GM12878 (cell line): ENCODE measurements around the gene FAM163B. TPM values are rescaled to one million over a fixed set of nuclear protein-coding genes. Genes with fewer than 3 reads are reported as not detected.

Experiments used
- ATAC-seq: fragments of 200-7000 bp; cut with Tn5 transposase; 3 replicates; pipeline ENCODE4 v1.9.1; 2020; ENCODE audit warnings: mild to moderate bottlenecking, moderate library complexity
- BruUV-seq: library from RNA; stranded (reverse); fragments of 400-500 nt; replicated peaks from 2 replicates; lab custom pipeline; 2021; lab: Mats Ljungman, UMichigan
- CTCF ChIA-PET: fragments of 300-600 bp; sonication (Branson Sonifier 250); formaldehyde crosslinking; extraction: SDS; loops from one replicate; lab custom pipeline; 2021; ENCODE audit warnings: inconsistent platforms; lab: Yijun Ruan, JAX
- POLR2A ChIA-PET: fragments of 350-600 bp; formaldehyde crosslinking; extraction: SDS; loops from one replicate; lab custom pipeline; 2021; ENCODE audit warnings: inconsistent platforms; lab: Charles Lee
- RAD21 ChIA-PET: fragments of 300-600 bp; sonication (Branson Sonifier 250); formaldehyde crosslinking; loops from one replicate; lab custom pipeline; 2023; ENCODE audit warnings: antibody characterized with exemption; ENCODE audit not compliant: unreplicated experiment; lab: Charles Lee
- SMC1A ChIA-PET: fragments of 300-600 bp; sonication (Branson Sonifier 250); formaldehyde crosslinking; loops from one replicate; lab custom pipeline; 2023; ENCODE audit not compliant: unreplicated experiment, uncharacterized antibody; lab: Charles Lee
- DNase-seq: peaks from one replicate; pipeline ENCODE4 v3.0.0-alpha.2; 2011; ENCODE audit warnings: low read depth, low spot score
- FAIRE-seq: peaks from 3 replicates; lab custom pipeline; 2011; peaks lifted over from hg19 to GRCh38; lab: Jason Lieb, UNC
- H2AFZ ChIP-seq: 2 replicates; pipeline ENCODE4 v1.6.0; 2011; ENCODE audit warnings: low read depth, low read length, control low read depth; ENCODE audit not compliant: control insufficient read depth
- H3K27ac ChIP-seq: 2 replicates; pipeline ENCODE4 v1.5.1; 2011; ENCODE audit warnings: control low read depth; ENCODE audit not compliant: control insufficient read depth, insufficient read depth
- H3K27me3 ChIP-seq, 2 experiments: replicated peaks in 1 of 2; 2 replicates each; pipeline versions ENCODE4 v1.6.0 to v1.6.1; 2011; ENCODE audit warnings: low read length in 1 of 2; ENCODE audit not compliant: control insufficient read depth in 2 of 2, insufficient read depth in 2 of 2
- H3K36me3 ChIP-seq, 2 experiments: 2 replicates each; pipeline ENCODE4 v1.5.1; 2011; ENCODE audit warnings: low read length in 1 of 2; ENCODE audit not compliant: control insufficient read depth in 2 of 2, insufficient read depth in 2 of 2
- H3K4me1 ChIP-seq: 2 replicates; pipeline ENCODE4 v1.6.1; 2011; ENCODE audit warnings: mild to moderate bottlenecking, low read length, moderate library complexity, mixed read lengths; ENCODE audit not compliant: control insufficient read depth, insufficient read depth
- H3K4me2 ChIP-seq: 2 replicates; pipeline ENCODE4 v1.6.0; 2011; ENCODE audit warnings: control low read depth; ENCODE audit not compliant: control insufficient read depth, insufficient read depth
- H3K4me3 ChIP-seq: fragments of 200-600 bp; sonication (generic); 2 replicates; pipeline ENCODE4 v1.5.1; 2016
- H3K79me2 ChIP-seq: 2 replicates; pipeline ENCODE4 v1.6.0; 2011; ENCODE audit warnings: low read length; ENCODE audit not compliant: control insufficient read depth, insufficient read depth
- H3K9ac ChIP-seq: 2 replicates; pipeline ENCODE4 v1.8.0; 2011; ENCODE audit warnings: low read length, control low read depth, mixed read lengths; ENCODE audit not compliant: control insufficient read depth, insufficient read depth
- H3K9me3 ChIP-seq: replicated peaks from 3 replicates; pipeline ENCODE4 v1.5.1; 2011; ENCODE audit warnings: mild to moderate bottlenecking, low read length; ENCODE audit not compliant: control insufficient read depth, insufficient read depth
- H4K20me1 ChIP-seq: 2 replicates; pipeline ENCODE4 v1.6.0; 2011; ENCODE audit not compliant: control insufficient read depth, insufficient read depth
- BRCA1 ChIP-seq: IDR thresholded peaks from 2 replicates; pipeline ENCODE4 v1.6.1; 2011; ENCODE audit warnings: low read depth, low read length, improper control_type of control experiment
- NFXL1 ChIP-seq: fragments of 450-650 bp; IDR thresholded peaks from 2 replicates; pipeline ENCODE4 v1.6.1; 2017; ENCODE audit warnings: antibody characterized with exemption, mild to moderate bottlenecking, borderline replicate concordance
- PAX5 ChIP-seq: IDR thresholded peaks from 2 replicates; pipeline ENCODE4 v1.6.1; 2011; ENCODE audit warnings: low read depth, low read length, borderline replicate concordance
- YY1 ChIP-seq: IDR thresholded peaks from 2 replicates; pipeline ENCODE4 v1.6.1; 2011; ENCODE audit warnings: low read depth, mild to moderate bottlenecking, low read length
- WGBS: methylation state at CpG from one replicate; pipeline ENCODE4 v1.1.6; 2016; ENCODE audit warnings: low lambda C conversion rate; ENCODE audit not compliant: insufficient replicate concordance, insufficient coverage; ENCODE audit errors: missing lambda C conversion rate; 5-methylcytosine and 5-hydroxymethylcytosine counted together
- in situ Hi-C: fragments of 300-500 bp; cut with MboI; formaldehyde crosslinking; loops from 9 replicates; pipeline ENCODE4 v1.14.3; 2018; ENCODE audit warnings: mixed read lengths
- intact Hi-C: fragments of 100-400 bp; cut with micrococcal nuclease; formaldehyde crosslinking; loops from one replicate; pipeline ENCODE4 v1.14.2; 2022; ENCODE audit not compliant: unreplicated experiment
- polyA plus RNA-seq, 11 experiments: library from polyadenylated mRNA; depleted of rRNA in 4 of 11; unstranded in 6 of 11; stranded (reverse) in 5 of 11; fragments of >200 nt; fragmentation: Nextera tagmentation in 4 of 11; fragmentation: Illumina TruSeq in 1 of 11; extraction: Ambion mirVana in 4 of 11; extraction: Trizol in 1 of 11; gene quantifications; 1 replicate in 1 of 11; 2 replicates in 10 of 11; pipeline versions ENCODE4 v1.2.1 to v1.2.3, GENCODE V29; 2011 to 2016; ENCODE audit warnings: inconsistent platforms in 2 of 11, missing spikeins in 2 of 11, low read depth in 1 of 11
- total RNA-seq, 4 experiments: library from RNA; depleted of rRNA in 3 of 4; stranded (reverse); fragments of >200 nt in 3 of 4; fragmentation: Illumina TruSeq in 1 of 4; extraction: Trizol in 1 of 4; gene quantifications; 2 replicates each; pipeline versions ENCODE4 v1.2.1 to v1.2.3, GENCODE V29; 2013 to 2021
- TF ChIP-seq, protein P1 (sequence below): fragments of 450-650 bp; conservative IDR thresholded peaks from 2 replicates; pipeline ENCODE4 v1.6.1; 2017; ENCODE audit warnings: mild to moderate bottlenecking, moderate library complexity
- TF ChIP-seq, protein P2 (sequence below): IDR thresholded peaks from 2 replicates; pipeline ENCODE4 v1.6.1; 2011; ENCODE audit warnings: borderline replicate concordance, low read depth, mild to moderate bottlenecking, moderate library complexity, mixed read lengths, low read length; ENCODE audit not compliant: insufficient read depth; ENCODE audit errors: extremely low read length

FAM163B gene
- total and polyA plus RNA-seq, 10 of the 15 experiments (the other 5 are each of a cell fraction or from before 2014, with no cell fraction given), result not detected

DNA sequence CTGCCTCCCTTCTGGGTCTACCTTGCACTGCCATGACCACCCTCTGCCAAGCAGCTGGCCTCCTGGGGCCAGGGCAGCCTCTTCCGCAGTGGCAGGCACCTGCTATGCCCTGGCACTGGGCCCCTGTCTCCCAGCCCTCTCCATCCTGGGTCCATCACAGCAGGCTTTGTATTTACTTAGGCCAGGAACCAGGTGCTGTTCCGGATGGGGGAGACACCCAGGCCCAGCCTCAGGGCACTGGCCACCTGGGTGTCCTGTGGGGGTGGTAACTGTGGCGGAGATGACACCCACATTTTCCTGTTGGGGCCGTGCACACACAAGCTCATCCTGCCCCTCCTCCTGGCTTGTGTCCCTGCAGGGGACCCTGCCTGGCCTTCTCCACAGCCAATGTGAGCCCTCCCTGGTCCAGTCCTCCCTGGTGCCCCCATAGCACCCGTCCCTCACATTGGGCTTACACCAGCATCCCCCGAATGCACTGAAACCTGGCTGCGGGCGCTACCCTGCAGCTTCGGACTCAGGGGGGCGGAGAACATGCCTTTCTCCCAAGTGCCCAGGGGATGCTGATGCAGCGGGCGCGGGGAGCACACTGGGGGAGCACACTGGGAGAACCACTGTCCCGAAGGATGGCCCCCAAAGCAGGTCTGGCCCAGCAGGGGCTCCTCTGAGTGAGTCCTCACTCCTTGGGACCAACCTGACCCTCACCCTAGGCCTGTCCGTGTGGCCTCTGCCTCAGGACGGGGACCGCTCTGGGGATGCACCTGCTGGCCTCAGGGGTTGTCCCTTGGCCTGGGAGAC, 17.9 kb downstream of the FAM163B start:
- ChIA-PET POLR2A (no interaction called here), CTCF (interaction anchor here (1.4 to 1.6 kb wide), 2 partner anchors 10 to 402 kb away, joined by 3 read pairs; no protein-coding TSS in a partner anchor), SMC1A (no interaction called here), RAD21 (no interaction called here)
- DNase-seq (no peak), FAIRE-seq (no peak), ATAC-seq (no peak)
- in situ Hi-C loops (no loop called here), intact Hi-C loops (no loop called here)
- Histone ChIP-seq H3K36me3 (no peaks in the 10 kb centered on the region), H3K4me2 (no peak overlapping the region), H3K27me3 (peaks cover 0 to 3% of the 10 kb centered on the region in 2 experiments; a peak in 1 of 4 replicates), H2AFZ (no peak overlapping the region), H3K4me3 (no peak overlapping the region), H3K27ac (no peak overlapping the region), H3K79me2 (no peaks in the 10 kb centered on the region), H3K9me3 (no peaks in the 10 kb centered on the region; the same call in 2 of the 3 replicates), H4K20me1 (no peaks in the 10 kb centered on the region), H3K9ac (no peak overlapping the region), H3K4me1 (no peaks in the 10 kb centered on the region)
- no TSS peak for BruUV-seq
- WGBS, result 33% methylated on average over 17 of the region's 17 CpGs
- TF ChIP-seq BRCA1 (no peak), NFXL1 (no peak), PAX5 (no peak), YY1 (no peak)
- TF ChIP-seq, protein P1, sequence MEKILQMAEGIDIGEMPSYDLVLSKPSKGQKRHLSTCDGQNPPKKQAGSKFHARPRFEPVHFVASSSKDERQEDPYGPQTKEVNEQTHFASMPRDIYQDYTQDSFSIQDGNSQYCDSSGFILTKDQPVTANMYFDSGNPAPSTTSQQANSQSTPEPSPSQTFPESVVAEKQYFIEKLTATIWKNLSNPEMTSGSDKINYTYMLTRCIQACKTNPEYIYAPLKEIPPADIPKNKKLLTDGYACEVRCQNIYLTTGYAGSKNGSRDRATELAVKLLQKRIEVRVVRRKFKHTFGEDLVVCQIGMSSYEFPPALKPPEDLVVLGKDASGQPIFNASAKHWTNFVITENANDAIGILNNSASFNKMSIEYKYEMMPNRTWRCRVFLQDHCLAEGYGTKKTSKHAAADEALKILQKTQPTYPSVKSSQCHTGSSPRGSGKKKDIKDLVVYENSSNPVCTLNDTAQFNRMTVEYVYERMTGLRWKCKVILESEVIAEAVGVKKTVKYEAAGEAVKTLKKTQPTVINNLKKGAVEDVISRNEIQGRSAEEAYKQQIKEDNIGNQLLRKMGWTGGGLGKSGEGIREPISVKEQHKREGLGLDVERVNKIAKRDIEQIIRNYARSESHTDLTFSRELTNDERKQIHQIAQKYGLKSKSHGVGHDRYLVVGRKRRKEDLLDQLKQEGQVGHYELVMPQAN, result no peak
- TF ChIP-seq, protein P2, sequence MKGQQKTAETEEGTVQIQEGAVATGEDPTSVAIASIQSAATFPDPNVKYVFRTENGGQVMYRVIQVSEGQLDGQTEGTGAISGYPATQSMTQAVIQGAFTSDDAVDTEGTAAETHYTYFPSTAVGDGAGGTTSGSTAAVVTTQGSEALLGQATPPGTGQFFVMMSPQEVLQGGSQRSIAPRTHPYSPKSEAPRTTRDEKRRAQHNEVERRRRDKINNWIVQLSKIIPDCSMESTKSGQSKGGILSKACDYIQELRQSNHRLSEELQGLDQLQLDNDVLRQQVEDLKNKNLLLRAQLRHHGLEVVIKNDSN, result no peak
